PC-3 (cell line): ENCODE results near the gene CCL17.

Experiments used
- EZH2phosphoT487 ChIP-seq: fragments of 300-600 bp; sonication (generic); IDR thresholded peaks from 2 replicates; pipeline ENCODE4 v1.6.1; 2018; ENCODE audit warnings: mild to moderate bottlenecking, antibody characterized with exemption, low read length, borderline replicate concordance
- TF ChIP-seq, protein P1 (sequence below): fragments of 300-600 bp; sonication (generic); conservative IDR thresholded peaks from 2 replicates; pipeline ENCODE4 v1.5.1; 2017; ENCODE audit warnings: antibody characterized with exemption, low read depth, mild to moderate bottlenecking, low read length

DNA sequence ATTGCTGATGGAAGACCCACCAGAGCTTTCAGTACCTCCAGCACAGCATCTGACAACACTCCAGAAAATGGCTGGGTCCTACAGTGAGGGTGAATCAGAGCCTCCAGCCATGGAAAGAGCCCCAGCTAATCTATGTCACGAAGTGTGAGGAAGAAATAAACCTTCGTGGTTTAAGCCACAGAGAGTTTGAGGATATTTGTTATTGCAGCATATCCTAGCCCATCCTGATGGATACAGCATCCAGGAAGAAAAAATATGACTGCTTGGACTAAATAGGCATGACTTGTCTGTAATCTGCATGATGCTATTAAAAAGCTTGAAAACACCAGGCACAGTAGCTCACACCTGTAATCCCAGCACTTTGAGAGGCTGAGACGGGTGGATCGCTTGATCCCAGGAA, 13.3 kb upstream of the CCL17 start:
- TF ChIP-seq, protein P1, sequence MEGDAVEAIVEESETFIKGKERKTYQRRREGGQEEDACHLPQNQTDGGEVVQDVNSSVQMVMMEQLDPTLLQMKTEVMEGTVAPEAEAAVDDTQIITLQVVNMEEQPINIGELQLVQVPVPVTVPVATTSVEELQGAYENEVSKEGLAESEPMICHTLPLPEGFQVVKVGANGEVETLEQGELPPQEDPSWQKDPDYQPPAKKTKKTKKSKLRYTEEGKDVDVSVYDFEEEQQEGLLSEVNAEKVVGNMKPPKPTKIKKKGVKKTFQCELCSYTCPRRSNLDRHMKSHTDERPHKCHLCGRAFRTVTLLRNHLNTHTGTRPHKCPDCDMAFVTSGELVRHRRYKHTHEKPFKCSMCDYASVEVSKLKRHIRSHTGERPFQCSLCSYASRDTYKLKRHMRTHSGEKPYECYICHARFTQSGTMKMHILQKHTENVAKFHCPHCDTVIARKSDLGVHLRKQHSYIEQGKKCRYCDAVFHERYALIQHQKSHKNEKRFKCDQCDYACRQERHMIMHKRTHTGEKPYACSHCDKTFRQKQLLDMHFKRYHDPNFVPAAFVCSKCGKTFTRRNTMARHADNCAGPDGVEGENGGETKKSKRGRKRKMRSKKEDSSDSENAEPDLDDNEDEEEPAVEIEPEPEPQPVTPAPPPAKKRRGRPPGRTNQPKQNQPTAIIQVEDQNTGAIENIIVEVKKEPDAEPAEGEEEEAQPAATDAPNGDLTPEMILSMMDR: no peak
- TF ChIP-seq EZH2phosphoT487: no peak
